ENCODE results near the gene SLC12A5.

Gene SLC12A5

GRCh38 chr20:46071573-46071972 is 42.6 kb downstream of the SLC12A5 start:
- Histone ChIP-seq H3K9ac (no peak overlapping the region), H3K4me2 (no peak overlapping the region), H4K20me1 (peaks cover 99% of the 10 kb centered on the region), H3K27ac (no peak overlapping the region), H3K9me3 (no peaks in the 10 kb centered on the region), H3K27me3 (no peaks in the 10 kb centered on the region), H3K4me1 (no peaks in the 10 kb centered on the region), H3K36me3 (peaks cover 74% of the 10 kb centered on the region), H3K4me3 (no peak overlapping the region)
- no peak for TF ChIP-seq Cebpa-rat (IDR thresholded peaks at IDR 0.05)

GRCh38 chr20:46073024-46073423 is 44.0 kb downstream of the SLC12A5 start:
- Histone ChIP-seq H3K36me3 (peaks cover 75% of the 10 kb centered on the region), H4K20me1 (peaks cover 100% of the 10 kb centered on the region), H3K4me3 (no peak overlapping the region), H3K27ac (no peak overlapping the region), H3K9me3 (no peaks in the 10 kb centered on the region), H3K9ac (no peak overlapping the region), H3K27me3 (no peaks in the 10 kb centered on the region), H3K4me1 (no peaks in the 10 kb centered on the region), H3K4me2 (no peak overlapping the region)
- no peak for TF ChIP-seq Cebpa-rat (IDR thresholded peaks at IDR 0.05)

DNA sequence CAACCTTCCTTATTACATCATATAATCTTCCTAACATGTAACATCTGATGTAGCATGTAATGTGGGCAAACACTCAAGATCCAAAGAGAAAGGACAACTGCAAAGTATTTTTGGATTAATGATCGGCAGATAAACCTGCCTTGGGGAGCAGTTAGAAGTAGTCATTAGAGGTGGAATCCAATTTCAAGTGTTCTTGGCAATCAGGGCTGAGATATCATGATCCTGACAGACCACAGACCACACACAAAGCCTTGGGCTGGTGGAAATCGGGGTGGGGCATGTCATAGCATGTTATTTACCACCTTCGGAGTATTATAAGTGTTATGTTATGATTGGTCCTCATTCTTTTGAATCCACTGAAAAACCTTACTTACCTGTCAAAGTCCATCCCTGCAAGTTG is 44.4 kb downstream of the SLC12A5 start:
- peaks cover 100% of the 10 kb centered on the region for H4K20me1 ChIP-seq
- H3K27me3 ChIP-seq: no peaks in the 10 kb centered on the region
- no peaks in the 10 kb centered on the region for H3K4me1 ChIP-seq
- H3K9me3 ChIP-seq: no peaks in the 10 kb centered on the region
- H3K4me2 ChIP-seq: no peak overlapping the region
- H3K27ac ChIP-seq: no peak overlapping the region
- no peak overlapping the region for H3K4me3 ChIP-seq
- H3K9ac ChIP-seq: no peak overlapping the region
- no peak for TF ChIP-seq Cebpa-rat (IDR thresholded peaks at IDR 0.05)
- peaks cover 75% of the 10 kb centered on the region for H3K36me3 ChIP-seq

DNA sequence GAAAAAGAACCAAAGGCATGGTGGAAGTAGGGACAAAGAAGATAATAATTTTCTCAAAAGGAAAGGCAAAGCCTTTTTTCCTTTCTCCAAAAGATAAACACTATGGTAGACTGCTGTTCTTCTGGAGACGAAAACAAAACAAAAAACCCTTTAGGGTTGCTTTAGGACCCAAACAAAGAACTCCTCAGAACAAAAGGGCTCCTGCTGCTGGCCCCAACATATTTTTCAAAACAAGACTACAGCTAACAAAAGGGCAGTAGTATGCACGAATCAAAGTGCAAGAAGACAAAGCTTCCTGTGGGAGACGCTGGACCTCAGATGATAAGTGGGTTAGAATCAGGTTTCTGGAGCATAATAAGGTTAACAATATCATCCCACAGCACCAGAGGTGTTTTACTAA is 45.0 kb downstream of the SLC12A5 start:
- no peak overlapping the region for H3K4me2 ChIP-seq
- peaks cover 75% of the 10 kb centered on the region for H3K36me3 ChIP-seq
- H3K4me3 ChIP-seq: no peak overlapping the region
- H3K4me1 ChIP-seq: no peaks in the 10 kb centered on the region
- no peak overlapping the region for H3K27ac ChIP-seq
- H3K9me3 ChIP-seq: no peaks in the 10 kb centered on the region
- H3K9ac ChIP-seq: no peak overlapping the region
- peaks cover 100% of the 10 kb centered on the region for H4K20me1 ChIP-seq
- no peaks in the 10 kb centered on the region for H3K27me3 ChIP-seq
- TF ChIP-seq Cebpa-rat (IDR thresholded peaks at IDR 0.05): no peak

- H3K4me1 ChIP-seq: no peaks in the 10 kb centered on the region
- H3K36me3 ChIP-seq: peaks cover 66% of the 10 kb centered on the region
- no peak overlapping the region for H3K4me2 ChIP-seq
- H3K27me3 ChIP-seq: no peaks in the 10 kb centered on the region
- no peak overlapping the region for H3K9ac ChIP-seq
- H3K4me3 ChIP-seq: no peak overlapping the region
- H3K9me3 ChIP-seq: no peaks in the 10 kb centered on the region
- TF ChIP-seq Cebpa-rat (IDR thresholded peaks at IDR 0.05): no peak
- no peak overlapping the region for H3K27ac ChIP-seq
- H4K20me1 ChIP-seq: peaks cover 100% of the 10 kb centered on the region
These were observed 47.8 kb downstream of the SLC12A5 start for GRCh38 chr20:46076806-46077205.

DNA sequence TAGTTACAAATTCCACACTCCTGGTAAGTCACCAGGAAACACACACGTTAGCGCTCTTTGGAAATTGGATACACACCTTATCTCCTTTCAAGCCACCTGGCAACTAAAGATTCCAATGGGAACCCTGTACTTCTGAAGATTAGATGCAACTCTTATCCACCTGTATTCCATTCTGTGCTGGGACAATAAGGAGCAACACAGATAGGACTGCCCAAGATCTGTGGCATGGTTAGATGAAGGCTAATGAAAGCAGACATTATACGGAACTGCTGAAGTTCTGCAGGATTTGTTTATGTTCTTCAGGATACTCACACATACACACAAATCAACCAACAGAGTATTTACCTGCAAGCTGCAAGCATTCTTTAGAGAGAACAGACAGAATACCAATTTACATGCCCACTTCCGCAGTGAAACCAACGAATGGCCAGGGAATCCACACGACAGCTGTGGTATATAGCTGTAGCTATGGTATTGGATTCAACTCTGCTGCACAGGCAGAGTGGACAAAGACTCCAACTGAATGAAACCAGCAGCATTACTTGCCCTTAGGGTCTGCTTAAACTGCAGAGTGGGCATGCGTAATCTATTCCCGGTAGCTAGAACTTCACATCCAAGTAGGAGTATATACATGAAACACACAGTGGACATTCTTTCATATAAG is 48.8 kb downstream of the SLC12A5 start:
- Histone ChIP-seq H3K36me3 (peaks cover 63% of the 10 kb centered on the region), H3K4me2 (no peak overlapping the region), H4K20me1 (peaks cover 100% of the 10 kb centered on the region), H3K9ac (no peak overlapping the region), H3K27me3 (no peaks in the 10 kb centered on the region), H3K9me3 (no peaks in the 10 kb centered on the region), H3K4me3 (no peak overlapping the region), H3K27ac (no peak overlapping the region), H3K4me1 (no peaks in the 10 kb centered on the region)
- TF ChIP-seq Cebpa-rat (IDR thresholded peaks at IDR 0.05): no peak

GRCh38 chr20:46078954-46079353 is 49.9 kb downstream of the SLC12A5 start:
- H3K27ac ChIP-seq: no peak overlapping the region
- no peaks in the 10 kb centered on the region for H3K9me3 ChIP-seq
- no peak overlapping the region for H3K4me2 ChIP-seq
- peaks cover 100% of the 10 kb centered on the region for H4K20me1 ChIP-seq
- H3K27me3 ChIP-seq: no peaks in the 10 kb centered on the region
- no peak overlapping the region for H3K4me3 ChIP-seq
- no peak overlapping the region for H3K9ac ChIP-seq
- no peak for TF ChIP-seq Cebpa-rat (IDR thresholded peaks at IDR 0.05)
- H3K36me3 ChIP-seq: peaks cover 57% of the 10 kb centered on the region
- 0 out of 2 replicates have a peak, but pooled peaks cover 4% of the 10 kb centered on the region for H3K4me1 ChIP-seq

- no peak overlapping the region for H3K4me2 ChIP-seq
- H3K27me3 ChIP-seq: no peaks in the 10 kb centered on the region
- H4K20me1 ChIP-seq: peaks cover 100% of the 10 kb centered on the region
- H3K9me3 ChIP-seq: no peaks in the 10 kb centered on the region
- H3K4me3 ChIP-seq: no peak overlapping the region
- H3K36me3 ChIP-seq: peaks cover 43% of the 10 kb centered on the region
- no peak overlapping the region for H3K9ac ChIP-seq
- TF ChIP-seq Cebpa-rat (IDR thresholded peaks at IDR 0.05): no peak
- no peak overlapping the region for H3K27ac ChIP-seq
- 0 out of 2 replicates have a peak, but pooled peaks cover 4% of the 10 kb centered on the region for H3K4me1 ChIP-seq
These were observed 52.1 kb downstream of the SLC12A5 start for GRCh38 chr20:46081074-46081473.

- Histone ChIP-seq H3K27me3 (no peaks in the 10 kb centered on the region), H3K27ac (no peak overlapping the region), H3K4me1 (peaks cover 21% of the 10 kb centered on the region), H3K4me2 (no peak overlapping the region), H3K4me3 (no peak overlapping the region), H3K36me3 (peaks cover 26% of the 10 kb centered on the region), H3K9ac (no peak overlapping the region), H3K9me3 (no peaks in the 10 kb centered on the region), H4K20me1 (peaks cover 100% of the 10 kb centered on the region)
- TF ChIP-seq Cebpa-rat (IDR thresholded peaks at IDR 0.05): no peak
These were observed 54.1 kb downstream of the SLC12A5 start for GRCh38 chr20:46083101-46083500.

DNA sequence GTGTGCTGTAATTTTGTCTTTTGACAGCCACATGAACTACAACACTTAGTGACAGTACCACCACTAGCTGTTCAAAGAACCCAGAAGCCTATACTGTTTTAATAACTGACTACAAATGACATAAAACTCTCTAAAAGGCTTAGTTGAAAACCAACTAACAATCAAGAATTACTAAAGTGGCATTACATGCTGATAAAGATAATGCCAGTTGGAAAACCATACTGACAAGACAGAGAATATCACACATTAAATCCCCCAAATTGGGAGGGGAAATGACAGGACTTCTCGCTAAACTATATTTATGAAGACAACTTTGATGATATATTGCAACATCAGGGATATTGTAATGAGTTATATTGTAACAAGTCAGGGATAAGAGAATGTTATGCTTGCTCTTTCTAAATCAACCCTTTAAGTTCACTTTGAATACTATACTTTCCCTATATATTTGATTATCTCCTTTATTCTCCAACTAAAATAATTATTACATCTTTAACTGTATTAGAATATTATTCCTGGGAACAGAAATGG is 54.6 kb downstream of the SLC12A5 start:
- Histone ChIP-seq H4K20me1 (peaks cover 100% of the 10 kb centered on the region), H3K36me3 (peaks cover 21% of the 10 kb centered on the region), H3K4me1 (peaks cover 26% of the 10 kb centered on the region), H3K9me3 (no peaks in the 10 kb centered on the region), H3K27me3 (no peaks in the 10 kb centered on the region), H3K27ac (no peak overlapping the region), H3K4me3 (no peak overlapping the region), H3K4me2 (no peak overlapping the region), H3K9ac (no peak overlapping the region)
- TF ChIP-seq Cebpa-rat (IDR thresholded peaks at IDR 0.05): no peak
